NCI-H748 (cell line): ENCODE measurements around the gene SMPD3.

Source experiments
- DNase-seq: peaks from one replicate; lab custom pipeline; 2025; ENCODE audit not compliant: unreplicated experiment; lab: John Stamatoyannopoulos, UW

SMPD3 gene

GRCh38 chr16:68343137-68343536 is 105.2 kb downstream of the SMPD3 start:
- no peak for DNase-seq

GRCh38 chr16:68342620-68343019 is 105.7 kb downstream of the SMPD3 start:
- no peak for DNase-seq

GRCh38 chr16:68339214-68339613 is 109.1 kb downstream of the SMPD3 start:
- DNase-seq, result no peak

- no peak for DNase-seq
Observed at GRCh38 chr16:68338326-68339119, 109.8 kb downstream of the SMPD3 start.

GRCh38 chr16:68335175-68335574 is 113.1 kb downstream of the SMPD3 start:
- DNase-seq, result no peak

- no peak for DNase-seq
Observed at GRCh38 chr16:68332411-68333121, 115.7 kb downstream of the SMPD3 start.

GRCh38 chr16:68331879-68332410 is 116.4 kb downstream of the SMPD3 start:
- no peak for DNase-seq

GRCh38 chr16:68328860-68329390 is 119.4 kb downstream of the SMPD3 start:
- no peak for DNase-seq

- DNase-seq, result peak; percentile 79
Observed at GRCh38 chr16:68328151-68328859, 120.0 kb downstream of the SMPD3 start.

GRCh38 chr16:68324780-68325357 is 123.4 kb downstream of the SMPD3 start:
- DNase-seq, result no peak

GRCh38 chr16:68324336-68324735 is 124.0 kb downstream of the SMPD3 start:
- DNase-seq, result no peak

- DNase-seq, result no peak
Observed at GRCh38 chr16:68319185-68319908, 129.0 kb downstream of the SMPD3 start.

GRCh38 chr16:68313116-68313515 is 135.2 kb downstream of the SMPD3 start:
- no peak for DNase-seq

- peak; percentile 89 for DNase-seq
Observed at GRCh38 chr16:68310774-68311511, 137.4 kb downstream of the SMPD3 start, which contains the start of the genes PRMT7 and SLC7A6OS. PRMT7 (plus strand) TSS chr16:68311019; CDS start chr16:68315980, 4,961 bp downstream. SLC7A6OS (minus strand) TSS chr16:68310946; CDS start chr16:68310926, 20 bp downstream.

GRCh38 chr16:68310437-68310773 is 137.9 kb downstream of the SMPD3 start:
- DNase-seq, result no peak

- DNase-seq, result no peak
Observed at GRCh38 chr16:68309799-68310198, 138.5 kb downstream of the SMPD3 start.
